Spleen (tissue), 7 donors: ENCODE results near the gene COMMD4.

Experiments
- POLR2A ChIP-seq, 3 donors: fragments of 450-650 bp; IDR thresholded peaks; one replicate each; pipeline ENCODE4 v1.5.1; 2017; ENCODE audit warnings: antibody characterized with exemption in 3 of 3, mild to moderate bottlenecking in 1 of 3
- POLR2AphosphoS5 ChIP-seq, 3 donors: sonication (generic); formaldehyde crosslinking; IDR thresholded peaks; one replicate each; pipeline ENCODE4 v1.5.1; 2017; ENCODE audit warnings: antibody characterized with exemption in 3 of 3
- TF ChIP-seq, protein P1 (sequence below), 11 experiments: fragments of 200-600 bp in 7 of 11; fragments of 450-650 bp in 4 of 11; sonication (generic) in 4 of 11; IDR thresholded peaks in 8 of 11; conservative IDR thresholded peaks in 3 of 11; 1 replicate in 7 of 11; 2 replicates in 4 of 11; pipeline versions ENCODE4 v1.4.0 to v1.8.0; 2016 to 2021; ENCODE audit warnings: antibody characterized with exemption in 11 of 11, inconsistent platforms in 4 of 11, mild to moderate bottlenecking in 1 of 11
- donor health status: DM: no; HTN: no; CAD: no; lungs with moderate emphysema.
- donor health status: DM: no; HTN: no; CAD: no.
- donor health status: DM: no; HTN: no; CAD: no.

DNA sequence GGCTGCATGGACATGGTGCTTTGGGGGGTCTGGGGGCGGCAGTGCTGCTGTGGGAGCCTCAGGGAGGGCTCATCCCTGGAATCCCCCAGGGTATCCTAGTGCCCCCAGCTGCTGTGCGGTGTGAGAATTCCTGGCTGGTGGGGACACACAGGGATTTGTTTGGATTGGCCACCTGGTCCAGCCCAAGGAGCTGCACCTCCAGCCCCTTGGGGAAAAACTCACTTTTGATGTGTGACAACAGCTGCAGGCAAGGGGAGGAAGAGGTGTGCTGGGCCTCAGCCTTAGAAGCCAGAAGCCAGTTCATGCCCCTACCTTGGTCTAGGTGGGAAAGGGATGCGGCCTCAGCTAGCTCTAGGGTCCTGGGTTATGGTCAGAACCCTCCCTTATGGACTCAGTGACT lies 8.4 kb upstream of the COMMD4 start:
- TF ChIP-seq, protein P1, sequence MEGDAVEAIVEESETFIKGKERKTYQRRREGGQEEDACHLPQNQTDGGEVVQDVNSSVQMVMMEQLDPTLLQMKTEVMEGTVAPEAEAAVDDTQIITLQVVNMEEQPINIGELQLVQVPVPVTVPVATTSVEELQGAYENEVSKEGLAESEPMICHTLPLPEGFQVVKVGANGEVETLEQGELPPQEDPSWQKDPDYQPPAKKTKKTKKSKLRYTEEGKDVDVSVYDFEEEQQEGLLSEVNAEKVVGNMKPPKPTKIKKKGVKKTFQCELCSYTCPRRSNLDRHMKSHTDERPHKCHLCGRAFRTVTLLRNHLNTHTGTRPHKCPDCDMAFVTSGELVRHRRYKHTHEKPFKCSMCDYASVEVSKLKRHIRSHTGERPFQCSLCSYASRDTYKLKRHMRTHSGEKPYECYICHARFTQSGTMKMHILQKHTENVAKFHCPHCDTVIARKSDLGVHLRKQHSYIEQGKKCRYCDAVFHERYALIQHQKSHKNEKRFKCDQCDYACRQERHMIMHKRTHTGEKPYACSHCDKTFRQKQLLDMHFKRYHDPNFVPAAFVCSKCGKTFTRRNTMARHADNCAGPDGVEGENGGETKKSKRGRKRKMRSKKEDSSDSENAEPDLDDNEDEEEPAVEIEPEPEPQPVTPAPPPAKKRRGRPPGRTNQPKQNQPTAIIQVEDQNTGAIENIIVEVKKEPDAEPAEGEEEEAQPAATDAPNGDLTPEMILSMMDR (IDR thresholded peaks at IDR 0.05 in 8 of 11, conservative IDR thresholded peaks at IDR 0.05 in 3 of 11): no peak
- TF ChIP-seq POLR2AphosphoS5 (IDR thresholded peaks at IDR 0.05) (no peak), POLR2A (IDR thresholded peaks at IDR 0.05) (no peak)
